GM18867 (cell line): Measurements from ENCODE around the gene IGF1R.
A peak's percentile ranks its signal among the peaks of the same experiment; 100 is the strongest.

Experiments
- ATAC-seq: cut with Tn5 transposase; IDR thresholded peaks from one replicate; pipeline ENCODE4 v1.9.1; 2021; ENCODE audit warnings: mild to moderate bottlenecking, moderate library complexity; ENCODE audit not compliant: unreplicated experiment

The IGF1R gene

GRCh38 chr15:98648654-98649471 lies 524 bp downstream of the IGF1R start:
- ATAC-seq = peak; percentile 30

- ATAC-seq = no peak
These were observed 1.4 kb downstream of the IGF1R start for GRCh38 chr15:98649472-98650416.

- no peak for ATAC-seq
These were observed 2.2 kb downstream of the IGF1R start for GRCh38 chr15:98650417-98651035.

GRCh38 chr15:98651036-98651481 lies 2.7 kb downstream of the IGF1R start:
- ATAC-seq = no peak

GRCh38 chr15:98651581-98652220 lies 3.4 kb downstream of the IGF1R start:
- ATAC-seq = no peak

- ATAC-seq = no peak
These were observed 5.3 kb downstream of the IGF1R start for GRCh38 chr15:98653686-98654085.

GRCh38 chr15:98654790-98655360 lies 6.5 kb downstream of the IGF1R start:
- ATAC-seq = no peak

- no peak for ATAC-seq
These were observed 7.4 kb downstream of the IGF1R start for GRCh38 chr15:98655732-98656131.

- ATAC-seq = no peak
These were observed 9.4 kb downstream of the IGF1R start for GRCh38 chr15:98657721-98658120.

GRCh38 chr15:98658831-98659699 lies 10.7 kb downstream of the IGF1R start:
- ATAC-seq = peak; percentile 91

GRCh38 chr15:98660055-98660454 lies 11.7 kb downstream of the IGF1R start:
- no peak for ATAC-seq

- ATAC-seq = no peak
These were observed 14.7 kb downstream of the IGF1R start for GRCh38 chr15:98663045-98663444.

- ATAC-seq = no peak
These were observed 15.3 kb downstream of the IGF1R start for GRCh38 chr15:98663606-98664005.

GRCh38 chr15:98666441-98666840 lies 18.1 kb downstream of the IGF1R start:
- no peak for ATAC-seq

GRCh38 chr15:98666841-98667240 lies 18.5 kb downstream of the IGF1R start:
- ATAC-seq = no peak

- ATAC-seq = no peak
These were observed 19.3 kb downstream of the IGF1R start for GRCh38 chr15:98667521-98668179.

GRCh38 chr15:98668566-98669308 lies 20.4 kb downstream of the IGF1R start:
- peak; percentile 91 for ATAC-seq

- ATAC-seq = no peak
These were observed 21.3 kb downstream of the IGF1R start for GRCh38 chr15:98669638-98670037.
